B cell (primary cell): Measurements from ENCODE around the gene NFRKB.

Experiments used
- CTCF ChIP-seq: fragments of 200-600 bp; IDR thresholded peaks from one replicate; pipeline ENCODE4 v1.8.0; 2022; ENCODE audit warnings: antibody characterized with exemption, mild to moderate bottlenecking
- EZH2 ChIP-seq: IDR thresholded peaks from 2 replicates; pipeline ENCODE4 v1.6.1; 2012; ENCODE audit warnings: borderline replicate concordance, low read depth, mild to moderate bottlenecking, moderate library complexity, low read length; ENCODE audit not compliant: insufficient read depth, poor library complexity, severe bottlenecking

- TF ChIP-seq CTCF (no peak), EZH2 (no peak)
Measured at GRCh38 chr11:129930743-129931142, 35.4 kb upstream of the NFRKB start.
